ENCODE measurements around the gene CD58. TPM values are rescaled to one million over a fixed set of nuclear protein-coding genes. Genes with fewer than 3 reads are reported as not detected.

Gene CD58
- total and polyA plus RNA-seq, 9 donors, result 5.2 to 14.4 (median 6.8) TPM

DNA sequence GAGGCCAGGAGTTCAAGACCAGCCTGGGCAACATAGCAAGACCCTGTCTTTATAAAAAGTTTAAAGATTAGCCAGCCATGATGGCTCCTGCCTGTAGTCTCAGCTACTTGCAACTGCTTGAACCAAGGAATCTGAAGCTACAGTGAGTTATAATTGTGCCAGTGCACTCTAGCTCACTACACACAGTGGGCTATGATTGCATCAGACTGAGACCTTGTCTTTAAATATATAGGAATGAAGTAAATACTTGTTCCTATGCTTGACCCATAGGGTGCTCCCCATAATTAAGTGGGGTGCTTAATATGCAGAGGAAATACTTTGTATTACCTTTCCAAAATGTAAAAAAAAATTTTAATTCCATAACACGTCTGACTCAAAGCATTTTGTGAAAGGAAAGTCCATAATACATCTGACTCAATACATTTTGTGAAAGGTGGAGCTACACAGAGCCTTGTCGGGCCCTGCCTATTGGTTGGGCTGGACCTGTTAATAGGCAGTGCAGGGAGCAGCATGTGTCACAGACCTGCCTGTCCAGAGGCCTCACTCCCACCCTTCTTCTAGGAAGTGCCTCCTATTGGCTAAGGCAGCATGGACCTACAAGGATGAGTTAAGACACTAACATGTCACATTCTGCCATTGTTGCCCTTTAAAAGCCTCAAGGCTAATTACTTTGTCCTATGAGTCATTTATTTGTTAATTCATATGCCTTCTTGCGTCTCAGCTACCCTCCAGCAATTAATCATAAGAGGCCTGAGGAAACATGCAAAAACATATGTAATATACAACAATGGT lies 33.6 kb downstream of the CD58 start:
- TF ChIP-seq EP300 (IDR thresholded peaks at IDR 0.05), result no peak
- TF ChIP-seq, protein P1, sequence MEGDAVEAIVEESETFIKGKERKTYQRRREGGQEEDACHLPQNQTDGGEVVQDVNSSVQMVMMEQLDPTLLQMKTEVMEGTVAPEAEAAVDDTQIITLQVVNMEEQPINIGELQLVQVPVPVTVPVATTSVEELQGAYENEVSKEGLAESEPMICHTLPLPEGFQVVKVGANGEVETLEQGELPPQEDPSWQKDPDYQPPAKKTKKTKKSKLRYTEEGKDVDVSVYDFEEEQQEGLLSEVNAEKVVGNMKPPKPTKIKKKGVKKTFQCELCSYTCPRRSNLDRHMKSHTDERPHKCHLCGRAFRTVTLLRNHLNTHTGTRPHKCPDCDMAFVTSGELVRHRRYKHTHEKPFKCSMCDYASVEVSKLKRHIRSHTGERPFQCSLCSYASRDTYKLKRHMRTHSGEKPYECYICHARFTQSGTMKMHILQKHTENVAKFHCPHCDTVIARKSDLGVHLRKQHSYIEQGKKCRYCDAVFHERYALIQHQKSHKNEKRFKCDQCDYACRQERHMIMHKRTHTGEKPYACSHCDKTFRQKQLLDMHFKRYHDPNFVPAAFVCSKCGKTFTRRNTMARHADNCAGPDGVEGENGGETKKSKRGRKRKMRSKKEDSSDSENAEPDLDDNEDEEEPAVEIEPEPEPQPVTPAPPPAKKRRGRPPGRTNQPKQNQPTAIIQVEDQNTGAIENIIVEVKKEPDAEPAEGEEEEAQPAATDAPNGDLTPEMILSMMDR (IDR thresholded peaks at IDR 0.05), result no peak
- TF ChIP-seq POLR2A (IDR thresholded peaks at IDR 0.05), result no peak
- Histone ChIP-seq H3K4me3 (no peak overlapping the region), H3K27me3 (no peaks in the 10 kb centered on the region), H3K27ac (no peak overlapping the region), H3K4me1 (ENCODE audit: insufficient read depth) (no peaks in the 10 kb centered on the region), H3K36me3 (no peaks in the 10 kb centered on the region), H3K9me3 (no peaks in the 10 kb centered on the region)
- WGBS, 3 donors, result 77 to 82% (median 79%) methylated on average over 3 of the region's 3 CpGs
- intact Hi-C loops (cut with DNase I), result no loop called here
- DNase-seq, result no peak

DNA sequence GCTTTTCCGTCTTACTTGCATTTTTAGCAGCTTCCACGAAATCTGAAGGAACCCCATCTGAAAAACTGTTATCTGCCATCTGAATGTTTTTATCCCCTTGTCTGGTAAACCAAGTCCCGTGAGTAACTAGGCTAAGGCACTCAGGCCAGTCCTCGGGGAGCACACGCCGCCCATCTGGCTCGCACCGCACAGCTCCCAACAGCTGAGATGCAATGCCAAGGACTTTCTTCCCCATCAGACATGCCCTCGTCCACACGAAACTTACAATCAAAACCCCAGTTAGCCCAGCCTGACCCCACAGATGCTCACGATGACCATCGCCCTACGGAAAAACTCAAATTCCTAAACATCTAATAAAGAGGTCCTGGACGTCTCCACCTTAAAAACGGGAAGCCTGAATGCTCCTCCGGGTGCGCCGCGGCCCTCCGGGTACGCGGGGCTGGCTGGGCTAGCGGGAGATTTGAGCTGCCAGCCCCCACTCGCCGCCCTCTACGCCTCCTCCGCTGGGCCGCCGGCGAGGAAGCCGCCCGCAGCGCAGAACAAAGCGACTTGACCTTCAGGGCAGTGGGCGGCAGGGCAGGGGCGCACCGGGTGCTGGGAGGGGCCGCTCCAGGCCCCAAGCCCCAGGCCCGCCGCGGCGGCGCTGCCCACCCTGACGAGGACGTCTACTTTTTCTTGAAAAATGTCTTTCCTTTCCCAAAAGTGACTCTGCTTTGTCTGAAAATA lies 36.6 kb downstream of the CD58 start:
- Histone ChIP-seq H3K27ac (no peak overlapping the region), H3K4me3 (no peak overlapping the region), H3K4me1 (ENCODE audit: insufficient read depth) (no peaks in the 10 kb centered on the region), H3K36me3 (no peaks in the 10 kb centered on the region), H3K27me3 (no peaks in the 10 kb centered on the region), H3K9me3 (no peaks in the 10 kb centered on the region)
- intact Hi-C loops (cut with DNase I), result no loop called here
- DNase-seq, result no peak
- TF ChIP-seq EP300 (IDR thresholded peaks at IDR 0.05) (no peak), POLR2A (IDR thresholded peaks at IDR 0.05) (no peak)
- TF ChIP-seq, protein P1 (IDR thresholded peaks at IDR 0.05), result no peak
- WGBS, 3 donors, result 39 to 67% (median 52%) methylated on average over 45 of the region's 45 CpGs

DNA sequence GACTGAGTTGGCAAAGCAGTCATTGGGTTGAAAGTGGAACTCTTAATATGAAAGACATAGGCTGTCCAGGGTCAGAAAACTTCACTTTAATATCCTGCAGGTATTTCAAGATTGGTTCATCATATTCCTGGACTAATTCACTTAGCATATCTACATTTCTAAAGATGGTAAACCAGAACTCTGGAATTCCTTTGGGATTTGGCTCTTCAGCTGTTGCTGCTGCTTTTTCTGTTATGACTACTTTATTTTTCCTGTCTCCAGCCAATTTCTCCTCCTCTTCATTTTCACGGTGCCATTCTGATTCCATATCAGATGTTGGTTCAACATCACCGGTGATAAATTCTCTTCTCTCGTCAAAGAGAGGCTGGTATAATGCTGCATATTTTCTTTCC lies 37.4 kb downstream of the CD58 start:
- H3K27ac ChIP-seq, result no peak overlapping the region
- no peaks in the 10 kb centered on the region for H3K4me1 ChIP-seq (ENCODE audit: insufficient read depth)
- no peaks in the 10 kb centered on the region for H3K27me3 ChIP-seq
- DNase-seq, result no peak
- intact Hi-C loops (cut with DNase I), result no loop called here
- H3K36me3 ChIP-seq, result no peaks in the 10 kb centered on the region
- H3K9me3 ChIP-seq, result no peaks in the 10 kb centered on the region
- TF ChIP-seq POLR2A (IDR thresholded peaks at IDR 0.05) (no peak), EP300 (IDR thresholded peaks at IDR 0.05) (no peak)
- TF ChIP-seq, protein P1 (IDR thresholded peaks at IDR 0.05), result no peak
- no peak overlapping the region for H3K4me3 ChIP-seq
- 36 to 73% (median 70%) methylated on average over 3 of the region's 3 CpGs for WGBS, 3 donors

DNA sequence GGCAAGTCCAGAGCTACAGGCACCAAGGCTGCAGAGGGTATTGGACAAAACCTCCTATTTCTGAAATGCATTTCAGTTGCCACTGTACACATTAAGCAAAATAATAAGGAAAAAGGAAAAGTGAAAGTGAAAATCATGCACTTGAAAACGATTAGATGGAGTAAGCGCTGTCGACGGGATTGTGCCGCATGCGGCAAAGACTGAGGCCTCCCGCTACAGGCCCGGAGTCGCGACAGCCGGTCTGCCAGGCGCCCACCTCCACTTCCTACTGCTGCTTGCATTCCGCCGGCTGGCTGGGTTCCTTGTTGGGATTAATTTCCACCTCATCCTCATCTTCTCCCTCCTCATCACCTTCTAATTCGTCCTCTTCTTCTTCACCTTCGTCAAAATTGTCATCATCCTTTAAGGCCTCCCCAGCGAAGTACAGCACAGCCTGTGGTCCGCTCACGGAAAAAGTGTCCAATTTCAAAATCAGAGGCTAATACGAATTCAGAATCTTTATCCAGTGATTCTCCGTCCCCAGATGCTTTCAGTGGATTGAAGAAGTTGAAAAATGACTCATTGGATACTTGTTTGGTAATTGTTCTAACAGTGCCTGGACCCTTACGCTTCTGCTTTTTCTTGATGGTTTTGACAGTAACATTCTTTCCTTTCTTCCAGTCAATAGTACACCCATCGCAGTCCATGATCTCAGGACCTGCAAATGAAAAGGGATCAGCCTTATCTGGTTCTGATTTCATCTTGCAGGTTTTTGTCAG lies 38.0 kb downstream of the CD58 start:
- DNase-seq, result no peak
- intact Hi-C loops (cut with DNase I), result no loop called here
- no peaks in the 10 kb centered on the region for H3K27me3 ChIP-seq
- TF ChIP-seq, protein P1 (IDR thresholded peaks at IDR 0.05), result no peak
- TF ChIP-seq EP300 (IDR thresholded peaks at IDR 0.05) (no peak), POLR2A (IDR thresholded peaks at IDR 0.05) (no peak)
- no peaks in the 10 kb centered on the region for H3K9me3 ChIP-seq
- no peaks in the 10 kb centered on the region for H3K4me1 ChIP-seq (ENCODE audit: insufficient read depth)
- H3K36me3 ChIP-seq, result no peaks in the 10 kb centered on the region
- H3K27ac ChIP-seq, result no peak overlapping the region
- no peak overlapping the region for H3K4me3 ChIP-seq
- WGBS, 3 donors, result 90 to 96% (median 95%) methylated on average over 23 of the region's 23 CpGs

All from ovary (tissue), 9 donors.